Lower leg skin (tissue), 3 donors: ENCODE measurements around the gene IRF8.

Experiments used
- CTCF ChIP-seq, 3 donors: fragments of 450-650 bp; IDR thresholded peaks; one replicate each; pipeline ENCODE4 v1.5.1; 2016; ENCODE audit warnings: antibody characterized with exemption in 3 of 3, mild to moderate bottlenecking in 3 of 3, moderate library complexity in 2 of 3
- POLR2A ChIP-seq, 2 donors: fragments of 450-650 bp; IDR thresholded peaks; one replicate each; pipeline ENCODE4 v1.6.1; 2016 to 2017; ENCODE audit warnings: antibody characterized with exemption in 2 of 2, mild to moderate bottlenecking in 1 of 2, moderate library complexity in 1 of 2

GRCh38 chr16:85908444-85908843 is 9.5 kb downstream of the IRF8 start:
- no peak for TF ChIP-seq POLR2A (IDR thresholded peaks at IDR 0.05)
- TF ChIP-seq CTCF (IDR thresholded peaks at IDR 0.05): no peak
